GM18861 (cell line): ENCODE data around the gene BCL2.
A peak's percentile ranks its signal among the peaks of the same experiment; 100 is the strongest.

Experiments used
- ATAC-seq: cut with Tn5 transposase; IDR thresholded peaks from one replicate; pipeline ENCODE4 v1.9.1; 2021; ENCODE audit not compliant: unreplicated experiment

The BCL2 gene

DNA sequence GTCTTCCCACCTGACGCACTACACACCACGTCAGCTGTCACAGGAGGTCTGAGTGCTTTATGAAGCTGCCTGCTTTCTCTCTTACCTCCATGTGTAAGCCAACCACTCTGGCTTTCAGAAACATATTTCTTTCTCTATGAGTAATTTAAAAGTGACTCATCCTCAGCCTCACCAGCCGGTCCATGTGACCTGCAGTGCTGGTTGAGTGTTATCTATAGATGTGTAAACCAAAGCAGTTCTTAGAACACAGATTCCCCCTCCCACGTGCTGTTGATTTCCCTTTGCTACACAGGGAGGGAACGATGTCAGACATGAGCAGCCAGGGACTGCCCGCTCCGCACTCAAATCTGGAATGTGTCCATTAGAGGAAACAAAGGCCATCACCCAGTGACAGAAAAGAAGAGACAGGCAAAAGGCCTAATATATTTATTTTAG, 157.8 kb downstream of the BCL2 start:
- ATAC-seq, result peak; percentile 51

GRCh38 chr18:63161032-63161760, 158.4 kb downstream of the BCL2 start:
- peak; percentile 20 for ATAC-seq

- ATAC-seq, result no peak
Observed at GRCh38 chr18:63160172-63160995, 159.2 kb downstream of the BCL2 start.

DNA sequence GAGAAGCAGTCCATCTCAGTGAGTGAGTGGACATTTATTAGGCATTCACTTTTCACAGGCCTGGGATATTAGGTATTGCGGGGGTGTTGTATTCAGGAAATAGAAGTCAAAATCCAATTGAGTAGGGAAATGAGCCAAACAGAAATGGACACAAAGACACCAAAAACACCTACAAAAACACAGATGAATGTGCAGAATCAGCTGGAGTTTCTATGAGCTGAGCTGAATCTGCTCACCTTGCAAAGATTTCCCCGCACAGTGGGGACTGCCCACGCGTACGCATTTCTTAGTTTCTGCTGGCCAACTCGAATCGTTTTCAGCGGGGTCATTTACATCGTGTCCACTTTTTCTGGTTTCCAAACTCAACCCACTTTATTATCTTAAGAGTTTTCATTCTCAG, 160.0 kb downstream of the BCL2 start:
- ATAC-seq, result no peak

- ATAC-seq, result peak; percentile 15
Observed at GRCh38 chr18:63158676-63159291, 160.8 kb downstream of the BCL2 start.

DNA sequence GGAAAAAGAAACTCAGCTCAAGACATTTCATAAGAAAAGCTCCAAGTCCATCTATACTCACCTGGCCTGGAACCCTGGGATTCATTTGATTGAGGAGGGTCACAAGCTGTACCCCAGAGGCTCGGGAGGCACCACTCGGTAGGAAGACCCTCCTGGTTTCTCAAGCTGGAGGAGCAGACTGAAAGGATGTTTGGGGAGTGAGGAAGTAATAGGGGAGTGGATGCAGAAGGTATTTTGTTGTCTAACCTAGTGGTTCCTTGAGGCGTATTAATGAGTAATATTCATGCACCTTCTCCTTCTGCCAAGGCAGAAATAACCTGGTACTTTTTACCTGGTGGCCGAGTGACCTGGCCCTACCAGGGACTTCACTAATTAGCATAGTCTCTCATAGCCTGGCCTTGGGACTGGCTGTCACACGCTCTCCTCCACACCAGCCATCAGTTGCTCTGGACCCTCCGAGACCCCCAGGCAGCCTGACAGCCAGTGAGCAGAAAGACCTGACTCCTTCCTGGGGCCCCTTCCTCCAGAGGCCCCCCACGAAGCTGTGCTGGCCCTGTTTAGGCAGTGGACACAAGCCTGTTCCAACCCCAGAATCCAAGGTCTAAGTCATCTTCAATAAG, 161.4 kb downstream of the BCL2 start:
- ATAC-seq, result no peak

GRCh38 chr18:63157293-63158011, 162.1 kb downstream of the BCL2 start:
- peak; percentile 9 for ATAC-seq

DNA sequence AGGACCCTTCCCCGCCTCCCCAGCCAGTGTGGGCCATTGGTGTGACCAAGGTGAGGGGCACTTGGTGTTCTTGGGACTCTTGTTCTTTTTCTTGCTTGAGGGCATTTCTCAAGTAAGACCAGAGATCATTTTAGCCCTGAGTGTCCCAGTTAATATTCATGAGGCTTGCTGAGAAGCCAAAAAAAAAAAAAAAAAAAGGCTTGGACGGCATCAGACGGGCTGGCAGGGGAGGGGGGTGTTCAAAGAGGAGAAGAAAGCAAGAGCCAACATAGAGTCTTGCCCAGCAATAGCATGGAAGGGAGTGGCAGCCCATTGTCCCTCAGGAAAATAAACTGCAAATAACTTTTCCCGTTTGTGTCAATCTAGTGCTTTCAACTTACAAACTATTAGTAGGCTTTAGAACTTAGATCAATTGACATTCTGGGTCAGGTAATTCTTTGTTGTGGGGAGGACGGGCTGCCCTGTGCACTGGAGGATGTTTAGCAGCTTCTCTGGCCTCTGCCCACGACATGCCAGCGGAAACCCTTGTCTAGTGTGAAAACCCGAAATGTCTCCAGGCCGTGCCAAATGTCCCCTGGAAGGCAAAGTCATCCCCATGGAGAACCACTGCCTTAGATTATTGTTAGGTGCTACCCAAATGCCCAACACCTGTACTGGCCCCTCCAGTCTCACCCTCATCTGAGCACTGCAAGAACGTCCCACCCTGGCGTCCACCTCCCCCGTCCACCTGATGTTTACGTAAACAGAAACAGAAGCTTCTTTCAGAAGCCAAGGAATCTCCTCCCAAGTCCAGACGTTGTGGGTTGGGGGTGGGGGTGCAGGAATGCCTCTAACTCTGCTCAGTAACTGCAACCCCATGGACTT, 163.4 kb downstream of the BCL2 start:
- ATAC-seq, result no peak

DNA sequence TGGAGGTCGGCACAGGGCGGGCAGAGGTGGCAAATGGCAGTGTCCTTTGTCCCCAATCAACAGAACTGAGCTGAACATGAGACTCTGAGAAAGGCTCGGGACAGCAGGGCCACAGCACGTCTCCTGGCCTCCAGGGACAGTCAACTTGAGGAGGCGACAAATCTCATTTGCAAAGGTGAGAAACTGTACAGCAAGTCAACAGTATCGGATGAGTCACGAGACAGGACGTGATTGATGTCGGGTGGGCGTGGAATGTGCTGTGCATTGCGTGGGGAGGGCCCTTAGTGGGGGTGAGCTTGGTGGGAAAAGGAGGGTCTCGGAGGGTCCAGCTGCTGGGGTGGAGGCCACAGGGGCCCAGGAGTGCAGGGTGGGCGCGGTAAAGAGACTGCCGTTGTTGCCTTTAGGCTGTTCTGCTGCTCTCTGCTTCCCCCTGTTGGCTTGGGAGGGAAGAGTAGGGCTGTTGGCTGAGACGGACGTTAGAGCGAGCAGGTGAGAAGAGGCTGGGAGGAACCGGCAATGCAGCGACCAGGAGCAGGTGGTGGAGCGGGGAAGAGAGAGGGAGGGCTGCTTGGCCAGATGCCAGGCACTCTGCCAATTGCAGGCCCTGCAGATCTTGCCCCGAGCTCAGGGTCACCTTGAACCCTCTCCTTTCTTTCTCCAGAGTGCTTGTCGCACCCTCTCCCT, 164.3 kb downstream of the BCL2 start:
- peak; percentile 22 for ATAC-seq

DNA sequence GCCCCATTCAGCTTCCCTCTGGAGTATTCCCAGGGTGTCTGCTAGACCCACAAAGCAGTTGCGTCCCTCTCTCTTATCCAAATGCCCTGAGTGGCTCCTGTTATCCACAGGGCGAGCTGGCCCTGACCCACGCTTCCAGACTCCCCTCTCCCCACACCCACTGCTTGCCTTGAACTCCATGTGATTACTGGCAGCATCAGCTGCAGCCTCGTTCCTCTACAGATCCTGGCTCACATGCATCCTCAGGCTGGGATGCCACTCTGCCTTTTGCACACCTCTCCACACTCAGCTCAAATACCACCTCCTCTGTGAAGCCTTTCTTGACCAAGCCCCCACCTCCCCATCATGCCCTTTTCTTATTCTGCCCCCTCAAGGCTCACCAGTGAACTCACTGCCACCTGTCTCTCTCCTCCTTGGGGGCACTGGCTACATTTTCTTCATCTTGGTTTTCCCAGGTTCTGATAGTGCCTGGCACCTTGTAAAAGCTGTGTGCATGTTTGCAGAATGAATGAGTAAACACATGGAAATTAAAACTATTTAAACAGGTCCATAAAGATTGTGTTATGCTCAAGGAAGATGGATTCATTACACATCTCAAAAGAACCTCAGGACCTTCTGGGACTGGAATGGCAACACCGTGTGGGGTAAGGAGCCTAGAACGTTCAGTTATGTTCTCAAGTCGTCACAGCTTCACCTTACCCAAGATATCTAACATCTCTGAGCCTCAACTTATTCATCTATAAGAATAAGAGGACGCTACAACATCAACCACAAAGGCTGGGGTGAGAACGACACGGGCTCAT, 165.0 kb downstream of the BCL2 start:
- ATAC-seq, result no peak

DNA sequence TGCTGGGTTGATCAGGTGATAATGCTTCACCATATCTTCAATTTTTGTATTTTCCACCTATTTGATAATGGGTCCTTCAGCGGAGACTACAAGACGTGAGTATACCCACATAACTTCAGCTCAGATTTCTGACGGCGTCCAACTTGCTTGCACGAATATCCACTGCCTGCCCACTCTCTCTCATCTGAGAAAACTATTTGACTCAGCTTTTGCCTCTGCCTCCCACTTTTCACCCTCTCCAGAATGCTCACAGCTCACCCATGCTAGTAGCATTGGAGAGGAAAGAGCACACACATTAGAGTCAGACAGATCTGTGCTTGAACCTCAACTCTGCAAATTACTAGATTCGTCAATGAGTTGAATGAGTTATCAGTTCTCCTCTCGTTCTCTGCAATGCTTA, 166.8 kb downstream of the BCL2 start:
- ATAC-seq, result no peak

DNA sequence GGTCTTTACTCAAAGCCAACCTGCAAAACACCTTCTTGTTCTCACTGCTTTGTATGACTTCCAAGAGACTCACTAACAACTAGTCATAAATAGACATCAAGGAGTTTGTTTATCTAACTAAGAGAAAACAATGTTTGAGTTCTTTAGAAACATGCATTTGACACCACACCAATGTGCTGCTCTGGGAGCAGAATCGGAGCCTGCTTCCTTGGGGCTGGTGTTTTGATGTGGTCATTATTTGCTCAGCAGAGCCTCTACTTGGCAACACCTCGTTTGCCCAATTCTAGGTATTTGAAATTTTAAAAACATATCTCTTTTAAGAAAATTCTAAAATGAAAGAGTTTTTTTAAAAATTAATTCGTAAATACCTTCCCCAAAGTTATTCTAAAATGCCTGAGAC, 167.5 kb downstream of the BCL2 start:
- ATAC-seq, result no peak

DNA sequence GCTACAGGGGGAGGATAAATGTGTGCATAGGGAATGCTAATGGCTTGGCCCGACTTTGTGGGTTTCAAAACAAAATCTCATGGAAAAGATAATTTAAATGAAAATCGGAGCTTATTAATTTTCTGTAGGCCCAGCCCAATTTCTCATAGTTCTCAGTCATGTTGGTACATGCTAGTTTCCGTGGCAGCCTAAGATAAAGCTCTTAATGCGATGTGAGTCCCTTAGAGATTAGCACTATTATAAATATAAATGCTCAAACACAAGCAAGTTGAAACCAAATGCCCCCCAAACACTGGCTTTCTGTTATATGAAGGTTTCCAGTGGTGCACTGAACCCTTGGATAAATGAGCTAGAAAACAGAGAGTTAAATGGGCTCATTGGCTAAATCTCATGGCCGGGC, 168.0 kb downstream of the BCL2 start:
- ATAC-seq, result no peak

GRCh38 chr18:63150942-63151421, 168.6 kb downstream of the BCL2 start:
- ATAC-seq, result peak; percentile 27

DNA sequence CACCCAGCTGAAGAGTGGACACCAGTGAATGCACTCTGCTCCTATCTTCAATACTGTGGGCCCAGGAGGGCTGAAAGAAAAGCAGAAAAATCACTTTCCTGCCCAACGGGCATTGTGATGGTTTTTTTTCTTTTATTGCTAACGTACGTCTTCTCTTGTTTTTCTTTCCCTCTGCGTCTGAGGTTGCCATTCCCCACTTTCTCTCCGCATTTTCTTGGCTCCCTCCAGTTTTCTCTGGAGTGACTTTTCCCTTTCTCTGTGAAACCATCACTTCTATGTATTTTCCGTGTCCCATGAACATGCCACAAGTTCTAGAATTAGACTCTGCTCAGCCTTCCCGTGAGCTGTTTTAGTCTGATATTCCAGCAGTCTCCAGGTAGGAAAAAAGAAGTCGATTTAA, 169.2 kb downstream of the BCL2 start:
- ATAC-seq, result no peak

GRCh38 chr18:63149302-63149587, 170.3 kb downstream of the BCL2 start:
- no peak for ATAC-seq

DNA sequence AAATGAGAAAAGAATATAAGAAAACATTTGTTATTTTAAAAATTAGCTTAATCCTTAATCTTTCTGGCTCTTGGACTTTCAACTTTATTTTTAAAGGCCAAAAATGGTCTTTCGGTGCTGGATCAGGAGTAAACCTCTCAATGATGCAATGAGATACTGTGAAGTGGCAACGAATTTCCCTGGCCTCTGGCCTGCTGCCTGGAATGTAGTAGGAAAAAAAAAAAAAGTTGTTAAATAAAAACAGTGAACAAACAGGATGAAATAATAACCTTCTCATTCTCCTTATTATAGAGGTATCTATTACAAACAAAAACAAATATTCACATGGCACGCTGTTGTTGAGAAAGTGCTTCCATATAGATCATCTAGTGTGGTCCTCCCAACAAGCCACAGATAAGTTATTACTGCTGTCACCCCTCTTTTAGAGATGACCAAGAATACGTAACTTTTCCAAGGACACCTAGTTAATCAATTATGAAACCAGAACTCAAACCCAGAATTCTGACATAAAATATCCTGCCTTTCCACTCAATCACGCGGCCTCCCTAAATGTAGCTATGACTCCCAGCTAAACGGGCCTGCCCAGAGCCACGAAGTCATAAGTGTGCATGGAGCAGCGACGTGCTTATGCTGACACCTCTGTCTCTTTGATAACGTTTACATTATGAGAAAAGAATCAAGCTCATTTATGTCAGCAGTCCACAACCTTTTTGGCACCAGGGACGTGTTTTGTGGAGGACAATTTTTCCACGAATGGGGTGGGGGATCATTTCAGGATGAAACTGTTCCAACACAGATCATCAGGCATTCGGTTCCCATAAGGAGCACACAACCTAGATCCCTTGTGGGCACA, 170.9 kb downstream of the BCL2 start:
- ATAC-seq, result no peak

GRCh38 chr18:63147973-63148372, 171.6 kb downstream of the BCL2 start:
- no peak for ATAC-seq
